ENCODE data around the gene RAPGEF6. TPM values are rescaled to one million over a fixed set of nuclear protein-coding genes. Genes with fewer than 3 reads are reported as not detected.

The RAPGEF6 gene
- total RNA-seq, 2 donors from 2014 or later, result 19.2 to 24.0 TPM

DNA sequence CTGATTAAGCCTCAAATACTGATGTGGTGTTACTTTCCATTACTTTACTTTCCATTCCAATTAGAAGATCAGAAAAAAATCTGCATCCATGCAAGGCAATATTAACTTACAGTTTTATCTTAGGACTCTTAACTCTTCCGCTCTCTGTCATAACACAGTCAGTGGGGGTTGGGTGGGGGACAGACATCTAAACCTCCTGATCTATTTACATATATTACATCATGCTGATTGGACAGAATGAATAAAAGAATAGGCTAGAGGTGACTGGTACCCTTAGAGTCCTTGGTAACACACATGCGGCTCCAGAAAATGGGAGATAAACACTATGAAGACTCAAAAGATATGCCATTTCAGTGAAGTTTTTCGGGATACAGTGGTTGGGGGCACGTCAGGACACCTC is 27.6 kb downstream of the RAPGEF6 start:
- no peaks in the 10 kb centered on the region for H3K9me3 Mint-ChIP-seq
- H3K27ac Mint-ChIP-seq, result no peak overlapping the region
- Histone ChIP-seq H3K36me3 (ENCODE audit: control insufficient read depth, insufficient read depth, low read length) (peaks cover 9% of the 10 kb centered on the region), H3K27ac (ENCODE audit: low read depth, low read length) (no peak overlapping the region), H3K4me1 (ENCODE audit: control insufficient read depth, insufficient read depth, low read length) (no peaks in the 10 kb centered on the region), H3K27me3 (ENCODE audit: control insufficient read depth, insufficient read depth, low read length, poor library complexity, severe bottlenecking) (no peaks in the 10 kb centered on the region), H3K4me3 (ENCODE audit: low read length) (no peak overlapping the region), H3K9me3 (ENCODE audit: control insufficient read depth, low read length) (no peaks in the 10 kb centered on the region), H3K9ac (ENCODE audit: extremely low read depth, low read length, poor library complexity, severe bottlenecking) (no peak overlapping the region)
- no peak for DNase-seq
- WGBS, 2 experiments (ENCODE audit: insufficient coverage in 1 of 2, insufficient read length in 1 of 2), result 88 to 93% methylated on average over 1 to 3 of the region's 4 CpGs
- TF ChIP-seq, protein P1, sequence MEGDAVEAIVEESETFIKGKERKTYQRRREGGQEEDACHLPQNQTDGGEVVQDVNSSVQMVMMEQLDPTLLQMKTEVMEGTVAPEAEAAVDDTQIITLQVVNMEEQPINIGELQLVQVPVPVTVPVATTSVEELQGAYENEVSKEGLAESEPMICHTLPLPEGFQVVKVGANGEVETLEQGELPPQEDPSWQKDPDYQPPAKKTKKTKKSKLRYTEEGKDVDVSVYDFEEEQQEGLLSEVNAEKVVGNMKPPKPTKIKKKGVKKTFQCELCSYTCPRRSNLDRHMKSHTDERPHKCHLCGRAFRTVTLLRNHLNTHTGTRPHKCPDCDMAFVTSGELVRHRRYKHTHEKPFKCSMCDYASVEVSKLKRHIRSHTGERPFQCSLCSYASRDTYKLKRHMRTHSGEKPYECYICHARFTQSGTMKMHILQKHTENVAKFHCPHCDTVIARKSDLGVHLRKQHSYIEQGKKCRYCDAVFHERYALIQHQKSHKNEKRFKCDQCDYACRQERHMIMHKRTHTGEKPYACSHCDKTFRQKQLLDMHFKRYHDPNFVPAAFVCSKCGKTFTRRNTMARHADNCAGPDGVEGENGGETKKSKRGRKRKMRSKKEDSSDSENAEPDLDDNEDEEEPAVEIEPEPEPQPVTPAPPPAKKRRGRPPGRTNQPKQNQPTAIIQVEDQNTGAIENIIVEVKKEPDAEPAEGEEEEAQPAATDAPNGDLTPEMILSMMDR (conservative IDR thresholded peaks at IDR 0.05), result no peak
- H3K27me3 Mint-ChIP-seq (ENCODE audit: insufficient read depth), result no peaks in the 10 kb centered on the region
- no peak overlapping the region for H3K4me3 Mint-ChIP-seq
- peaks cover 5% of the 10 kb centered on the region for H3K4me1 Mint-ChIP-seq
- H3K36me3 Mint-ChIP-seq (ENCODE audit: low read depth), result peaks cover 3% of the 10 kb centered on the region

DNA sequence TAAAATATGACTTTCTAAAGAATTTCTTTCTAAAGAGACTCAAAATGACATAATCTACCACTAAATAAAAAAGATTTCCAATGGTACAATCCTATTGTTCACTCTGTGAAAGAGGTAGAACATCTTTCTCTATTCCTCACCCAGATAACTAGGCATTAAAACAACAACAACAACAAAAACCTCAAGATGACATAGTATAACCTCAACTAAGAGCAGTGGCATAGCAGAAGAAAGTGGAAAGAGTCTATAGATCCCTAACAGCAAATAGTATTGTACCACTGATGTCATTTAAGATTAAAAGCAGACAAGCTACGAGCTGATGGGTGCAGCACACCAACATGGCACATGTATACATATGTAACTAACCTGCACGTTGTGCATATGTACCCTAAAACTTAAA is 29.9 kb downstream of the RAPGEF6 start:
- 88% methylated on average over 1 of the region's 2 CpGs; no CpG with 5 or more reads in 1 of the 2 experiments for WGBS, 2 experiments (ENCODE audit: insufficient coverage in 1 of 2, insufficient read length in 1 of 2)
- TF ChIP-seq, protein P1 (conservative IDR thresholded peaks at IDR 0.05), result no peak

DNA sequence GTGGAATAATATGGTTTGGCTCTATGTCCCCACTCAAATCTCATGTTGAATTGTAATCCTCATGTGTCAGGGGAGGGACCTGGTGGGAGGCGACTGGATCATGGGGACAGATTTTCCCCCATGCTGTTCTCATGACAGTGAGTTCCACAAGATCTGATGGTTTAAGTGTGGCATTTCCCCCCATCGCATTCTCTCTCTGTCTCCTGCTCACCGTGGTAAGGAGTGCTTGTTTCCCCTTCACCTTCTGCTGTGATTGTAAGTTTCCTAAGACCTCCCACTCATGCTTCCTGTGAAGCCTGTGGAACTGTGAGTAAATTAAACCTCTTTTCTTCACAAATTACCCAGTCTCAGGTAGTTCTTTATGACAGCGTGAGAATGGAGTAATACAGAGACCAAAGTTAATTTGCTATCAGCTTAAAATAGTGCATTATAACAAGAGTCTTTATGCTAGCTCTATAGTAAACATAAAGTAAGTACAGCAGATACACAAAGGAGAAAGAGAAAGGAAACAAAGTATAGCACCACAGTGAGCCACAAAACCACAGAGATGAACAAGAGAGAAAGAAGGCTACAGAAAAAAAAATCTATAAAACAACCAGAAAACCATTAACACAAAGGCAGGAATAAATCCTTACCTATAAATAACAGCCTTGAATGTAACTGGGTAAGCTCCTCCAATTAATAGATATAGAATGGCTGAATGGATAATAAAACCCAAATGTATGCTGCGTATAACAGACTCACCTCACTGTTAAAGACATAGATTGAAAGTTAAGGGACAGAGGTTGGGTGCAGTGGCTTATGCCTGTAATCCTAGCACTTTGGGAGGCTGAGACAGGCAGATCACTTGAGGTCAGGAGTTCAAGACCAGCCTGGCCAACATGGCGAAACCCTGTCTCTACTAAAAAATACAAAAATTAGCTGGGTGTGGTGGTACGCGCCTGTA is 39.7 kb downstream of the RAPGEF6 start:
- no peak overlapping the region for H3K27ac ChIP-seq (ENCODE audit: low read depth, low read length)
- Mint-ChIP-seq H3K36me3 (ENCODE audit: low read depth) (peaks cover 33% of the 10 kb centered on the region), H3K9me3 (peaks cover 14% of the 10 kb centered on the region), H3K27ac (no peak overlapping the region), H3K27me3 (ENCODE audit: insufficient read depth) (no peaks in the 10 kb centered on the region), H3K4me3 (no peak overlapping the region), H3K4me1 (no peaks in the 10 kb centered on the region)
- TF ChIP-seq, protein P1 (conservative IDR thresholded peaks at IDR 0.05), result no peak
- no peaks in the 10 kb centered on the region for H3K4me1 ChIP-seq (ENCODE audit: control insufficient read depth, insufficient read depth, low read length)
- 98 to 100% methylated on average over 4 to 8 of the region's 8 CpGs for WGBS, 2 experiments (ENCODE audit: insufficient coverage in 1 of 2, insufficient read length in 1 of 2)
- H3K27me3 ChIP-seq (ENCODE audit: control insufficient read depth, insufficient read depth, low read length, poor library complexity, severe bottlenecking), result no peaks in the 10 kb centered on the region
- no peak overlapping the region for H3K4me3 ChIP-seq (ENCODE audit: low read length)
- no peak overlapping the region for H3K9ac ChIP-seq (ENCODE audit: extremely low read depth, low read length, poor library complexity, severe bottlenecking)
- H3K36me3 ChIP-seq (ENCODE audit: control insufficient read depth, insufficient read depth, low read length), result peaks cover 10% of the 10 kb centered on the region
- peaks cover 10% of the 10 kb centered on the region for H3K9me3 ChIP-seq (ENCODE audit: control insufficient read depth, low read length)
- no peak for DNase-seq

More for the DNA sequence above, 29.9 kb downstream of the RAPGEF6 start:
- Histone ChIP-seq H3K36me3 (ENCODE audit: control insufficient read depth, insufficient read depth, low read length) (peaks cover 19% of the 10 kb centered on the region), H3K4me3 (ENCODE audit: low read length) (no peak overlapping the region), H3K27ac (ENCODE audit: low read depth, low read length) (no peak overlapping the region), H3K4me1 (ENCODE audit: control insufficient read depth, insufficient read depth, low read length) (no peaks in the 10 kb centered on the region), H3K9ac (ENCODE audit: extremely low read depth, low read length, poor library complexity, severe bottlenecking) (no peak overlapping the region), H3K27me3 (ENCODE audit: control insufficient read depth, insufficient read depth, low read length, poor library complexity, severe bottlenecking) (no peaks in the 10 kb centered on the region), H3K9me3 (ENCODE audit: control insufficient read depth, low read length) (no peaks in the 10 kb centered on the region)
- Mint-ChIP-seq H3K4me3 (no peak overlapping the region), H3K4me1 (peaks cover 3% of the 10 kb centered on the region), H3K27ac (no peak overlapping the region), H3K27me3 (ENCODE audit: insufficient read depth) (no peaks in the 10 kb centered on the region), H3K9me3 (no peaks in the 10 kb centered on the region), H3K36me3 (ENCODE audit: low read depth) (peaks cover 14% of the 10 kb centered on the region)
- no peak for DNase-seq

Measured in endodermal cell (in vitro differentiated cells).